GM11168 (cell line): ENCODE measurements around the gene ESR1.
"Not testable (repeated sequence)": the region's sequence is repeated elsewhere in the genome, so short reads cannot be mapped to it uniquely, and the experiment has no call there.

Source experiments
- in situ Hi-C: fragments of 300-500 bp; cut with MboI; formaldehyde crosslinking; loops from one replicate; pipeline ENCODE4 v1.12.0; 2022; ENCODE audit warnings: low sequenced_read_pairs; ENCODE audit not compliant: unreplicated experiment

The ESR1 gene

DNA sequence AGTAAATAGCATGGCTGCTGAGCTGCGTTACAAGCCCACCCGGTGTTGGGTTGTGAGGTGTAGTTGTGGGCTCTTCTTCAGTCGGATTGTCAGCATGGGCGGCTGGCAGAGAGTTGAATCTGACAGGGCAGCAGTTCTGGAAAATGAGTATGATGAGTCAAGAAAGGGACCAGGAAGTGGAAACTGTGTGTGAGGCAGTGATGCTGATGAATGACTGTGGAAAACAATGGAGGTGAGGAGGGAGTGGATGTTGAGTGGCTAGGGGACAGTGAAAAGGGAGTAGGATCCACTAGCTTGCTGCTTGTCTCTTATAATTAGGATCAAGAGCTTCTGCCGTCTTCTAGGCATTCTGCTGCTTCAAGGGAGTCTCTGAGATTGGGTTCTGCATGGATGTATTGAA is 154.3 kb downstream of the ESR1 start:
- in situ Hi-C loops: no loop called here

- in situ Hi-C loops: no loop called here
Observed at GRCh38 chr6:151962246-151962846, 154.9 kb downstream of the ESR1 start.

DNA sequence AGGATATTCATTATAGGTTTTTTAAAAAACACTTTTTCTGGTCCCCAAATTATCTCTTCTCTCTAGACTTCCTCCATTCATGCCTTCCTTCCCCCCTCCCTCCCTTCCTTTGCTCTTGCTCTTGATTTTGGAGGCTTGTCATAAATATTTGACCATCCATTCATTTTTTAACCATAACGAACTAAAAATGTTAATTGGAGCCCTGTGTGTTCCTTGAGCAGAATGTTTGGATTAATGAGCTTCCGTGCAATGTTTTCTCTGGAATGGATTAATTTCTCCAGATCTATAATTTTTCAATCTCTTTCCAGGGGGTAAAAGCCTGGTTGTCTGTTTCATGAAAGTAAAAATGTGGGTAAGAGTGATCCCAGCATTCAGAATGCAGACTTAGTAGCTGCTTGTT is 155.5 kb downstream of the ESR1 start:
- in situ Hi-C loops: no loop called here

DNA sequence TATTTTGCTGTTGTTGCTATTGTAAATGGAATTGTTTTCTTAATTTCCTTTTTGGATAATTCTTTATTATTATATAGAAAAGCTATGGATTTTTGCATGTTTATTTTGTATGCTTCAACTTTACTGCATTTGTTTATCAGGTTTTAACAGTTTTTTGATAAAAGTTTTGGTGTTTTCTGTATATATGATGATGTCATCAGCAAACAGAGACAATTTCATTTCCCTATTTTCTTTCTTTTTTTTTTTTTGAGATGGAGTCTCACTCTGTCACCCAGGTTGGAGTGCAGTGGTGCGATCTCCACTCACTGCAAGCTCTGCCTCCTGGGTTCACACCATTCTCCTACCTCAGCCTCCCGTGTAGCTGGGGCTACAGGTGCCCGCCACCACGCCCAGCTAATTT is 156.9 kb downstream of the ESR1 start:
- in situ Hi-C loops: not testable (repeated sequence)

DNA sequence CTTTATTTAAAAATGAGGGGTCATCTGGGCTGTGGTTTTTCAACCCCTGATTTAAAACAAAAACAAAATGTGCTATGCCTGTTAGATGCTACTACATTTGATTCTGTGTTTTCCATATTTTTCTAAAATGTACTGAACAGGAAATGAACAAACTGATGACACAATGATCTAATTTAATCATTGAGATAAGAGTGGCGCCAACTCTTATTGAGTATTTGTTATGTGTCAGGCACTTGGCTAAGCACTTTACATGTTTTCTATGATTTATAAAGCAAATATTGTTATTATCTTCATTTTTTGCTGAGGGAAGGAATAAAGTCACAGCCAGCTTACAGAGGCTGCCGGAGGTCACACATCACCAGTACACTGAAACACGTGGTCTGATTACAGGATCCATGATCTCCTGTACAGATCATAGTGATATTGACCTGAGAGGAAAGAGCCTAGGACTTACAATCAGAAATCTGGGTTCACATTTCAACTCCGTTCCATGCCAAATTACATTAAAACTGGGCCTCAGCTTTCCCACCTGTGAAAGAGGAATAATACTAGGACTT is 166.7 kb downstream of the ESR1 start:
- in situ Hi-C loops: no loop called here

DNA sequence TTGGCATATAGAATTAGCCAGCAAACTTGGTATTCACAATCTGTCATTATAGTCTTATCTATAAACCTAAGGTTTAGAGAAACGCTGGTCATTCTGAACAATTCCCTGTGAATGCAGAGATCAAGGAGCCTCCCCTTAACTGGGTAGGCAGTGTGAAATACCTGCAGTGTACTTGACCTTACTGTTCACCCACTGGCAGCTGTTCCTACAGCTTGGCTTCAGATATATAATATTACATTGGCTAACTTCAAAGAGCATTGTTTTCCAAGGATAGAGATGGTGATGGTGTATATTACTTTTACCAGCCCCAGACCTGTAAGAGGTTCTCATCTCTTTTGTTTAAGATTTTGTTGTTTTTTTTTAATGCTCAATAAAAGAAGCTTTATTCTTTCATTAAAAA is 168.3 kb downstream of the ESR1 start:
- in situ Hi-C loops: no loop called here

DNA sequence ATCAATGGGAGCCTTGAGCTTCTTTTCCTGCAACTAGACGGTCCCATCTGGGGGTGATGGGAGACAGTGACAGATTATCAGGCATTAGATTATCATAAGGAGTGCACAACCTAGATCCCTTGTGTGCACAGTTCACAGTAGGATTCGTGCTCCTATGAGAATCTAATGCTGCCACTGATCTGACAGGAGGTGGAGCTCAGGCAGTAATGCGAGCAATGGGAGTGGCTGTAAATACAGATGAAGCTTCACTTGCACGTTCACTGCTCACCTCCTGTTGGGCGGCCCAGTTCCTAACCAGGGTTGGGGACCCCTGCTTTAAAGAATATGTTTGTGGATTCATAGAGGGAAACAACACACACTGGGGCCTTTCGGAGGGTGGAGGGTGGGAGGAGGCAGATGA is 180.7 kb downstream of the ESR1 start:
- in situ Hi-C loops: not testable (repeated sequence)

DNA sequence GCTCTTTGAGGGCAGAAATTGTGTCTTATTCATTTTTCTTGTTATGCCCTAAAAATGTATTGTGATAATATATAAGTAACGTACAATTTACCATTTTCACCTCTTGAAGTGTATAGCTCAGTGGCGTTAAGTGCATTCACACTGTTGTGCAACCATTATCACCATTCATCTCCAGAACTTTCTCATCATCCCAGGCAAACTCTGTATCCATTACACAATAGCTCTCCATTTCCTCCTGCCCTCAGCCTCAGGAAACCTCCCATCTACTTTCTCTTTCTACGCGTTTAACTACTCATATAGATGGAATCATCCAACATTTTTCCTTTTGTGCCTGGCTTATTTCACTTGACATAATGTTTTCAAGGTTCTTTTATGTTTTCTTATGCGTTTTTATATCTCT is 184.6 kb downstream of the ESR1 start:
- in situ Hi-C loops: no loop called here

DNA sequence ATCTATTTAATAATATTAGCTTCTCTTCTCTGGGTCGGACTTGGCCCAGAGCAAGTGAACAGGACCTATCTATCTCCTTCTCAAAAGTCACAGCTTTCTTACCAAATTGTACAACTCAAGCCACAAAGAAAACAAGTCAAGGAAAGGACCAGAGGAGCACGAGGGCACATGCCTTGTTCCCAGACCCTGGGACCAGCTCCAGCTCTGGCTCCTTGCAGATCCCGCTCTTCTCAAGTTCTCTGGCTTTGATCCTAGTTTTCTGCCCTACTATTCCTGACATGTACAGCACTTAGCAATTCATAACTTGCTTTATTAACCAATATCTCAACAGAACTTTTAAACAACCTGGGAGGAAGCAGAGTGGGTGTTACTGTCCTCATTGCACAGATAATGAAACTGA is 185.9 kb downstream of the ESR1 start:
- in situ Hi-C loops: no loop called here

- in situ Hi-C loops: no loop called here
Observed at GRCh38 chr6:151998784-151999183, 191.3 kb downstream of the ESR1 start.

GRCh38 chr6:151999194-151999593 is 191.7 kb downstream of the ESR1 start:
- in situ Hi-C loops: no loop called here

DNA sequence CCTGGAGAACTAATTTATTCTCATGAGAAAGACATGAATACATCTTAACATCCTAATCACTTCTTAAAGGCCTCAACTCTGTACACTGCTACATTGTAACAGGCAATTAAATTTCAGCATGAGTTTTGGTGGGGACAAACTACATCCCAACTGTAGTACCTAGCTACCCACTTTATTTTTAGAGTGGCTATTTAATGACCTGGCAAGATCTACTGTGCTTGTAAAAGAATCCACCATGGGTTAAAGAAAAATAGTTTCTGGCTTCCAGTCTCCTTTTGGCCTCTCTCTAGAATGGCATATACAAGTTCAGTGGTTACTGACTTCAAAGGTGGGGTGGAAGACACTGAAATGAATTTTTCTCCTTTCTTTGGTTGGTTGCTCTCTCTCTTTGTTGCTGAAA is 193.9 kb downstream of the ESR1 start:
- in situ Hi-C loops: no loop called here

- in situ Hi-C loops: no loop called here
Observed at GRCh38 chr6:152002306-152002705, 194.8 kb downstream of the ESR1 start.

DNA sequence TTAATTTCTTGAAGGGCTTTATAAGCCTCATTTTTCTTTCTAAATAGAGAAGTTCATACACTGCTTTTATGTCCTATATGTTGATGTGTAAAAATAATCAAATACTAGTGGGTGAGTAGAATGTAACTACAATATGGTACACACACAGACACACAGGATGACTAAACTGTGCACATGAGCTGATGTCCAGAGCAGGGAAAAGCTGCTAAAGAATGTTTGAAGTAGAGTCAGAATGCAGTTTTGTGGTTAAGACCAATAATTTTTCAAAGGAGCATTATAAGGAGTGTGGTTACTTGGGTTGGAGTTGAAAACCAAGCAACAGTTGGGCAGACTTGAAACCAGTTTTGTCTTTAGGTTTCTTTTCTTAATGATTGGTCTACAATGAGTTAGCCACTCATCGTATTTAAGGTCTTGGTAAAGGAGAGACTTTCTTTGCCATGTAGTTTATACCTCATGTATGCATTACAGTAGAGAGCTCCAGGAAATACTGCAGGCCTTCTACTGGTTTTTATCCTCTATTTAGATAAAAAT is 196.6 kb downstream of the ESR1 start:
- in situ Hi-C loops: no loop called here

DNA sequence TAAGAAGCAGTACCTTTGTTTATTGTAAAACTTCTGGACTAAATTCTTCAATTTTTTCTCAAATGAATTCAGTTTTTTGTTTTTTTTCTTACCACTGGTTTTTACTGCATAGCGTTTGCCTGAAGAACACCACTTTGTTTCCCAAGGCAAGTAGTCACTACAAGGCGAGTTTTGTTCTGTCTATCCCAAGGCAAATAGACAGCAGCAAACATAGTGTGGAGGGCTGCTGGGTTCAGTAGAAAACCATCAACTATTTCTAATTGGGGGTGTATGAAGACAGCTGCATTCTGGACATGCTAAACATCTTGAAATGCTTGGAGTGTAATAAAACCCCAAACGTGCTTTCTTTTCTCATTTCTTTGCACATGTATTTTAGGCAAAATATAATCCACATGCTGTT is 197.4 kb downstream of the ESR1 start:
- in situ Hi-C loops: no loop called here

DNA sequence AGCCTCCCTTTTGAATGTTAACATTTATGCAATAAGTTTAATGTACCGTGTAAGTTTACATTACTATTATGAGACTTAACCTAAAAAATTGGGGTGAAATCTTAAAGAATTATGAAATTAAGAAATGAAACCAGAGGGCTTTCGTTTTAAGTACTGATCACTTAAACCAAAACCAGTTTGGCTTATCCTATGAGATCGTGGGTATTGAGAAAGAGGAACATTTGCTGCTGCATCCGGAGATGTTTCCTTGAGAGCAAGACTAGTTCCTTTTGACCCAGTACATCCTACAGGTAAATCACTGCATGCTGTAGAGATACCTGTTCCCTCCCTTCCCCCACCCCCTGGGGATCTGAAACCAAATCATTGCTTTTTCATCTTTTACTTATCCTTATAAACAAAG is 201.3 kb downstream of the ESR1 start:
- in situ Hi-C loops: no loop called here

GRCh38 chr6:152012227-152012626 is 204.7 kb downstream of the ESR1 start:
- in situ Hi-C loops: no loop called here

GRCh38 chr6:152018876-152019275 is 211.4 kb downstream of the ESR1 start:
- in situ Hi-C loops: no loop called here

- in situ Hi-C loops: no loop called here
Observed at GRCh38 chr6:152022303-152022702, 214.8 kb downstream of the ESR1 start.

- in situ Hi-C loops: no loop called here
Observed at GRCh38 chr6:152023613-152024012, 216.1 kb downstream of the ESR1 start.

DNA sequence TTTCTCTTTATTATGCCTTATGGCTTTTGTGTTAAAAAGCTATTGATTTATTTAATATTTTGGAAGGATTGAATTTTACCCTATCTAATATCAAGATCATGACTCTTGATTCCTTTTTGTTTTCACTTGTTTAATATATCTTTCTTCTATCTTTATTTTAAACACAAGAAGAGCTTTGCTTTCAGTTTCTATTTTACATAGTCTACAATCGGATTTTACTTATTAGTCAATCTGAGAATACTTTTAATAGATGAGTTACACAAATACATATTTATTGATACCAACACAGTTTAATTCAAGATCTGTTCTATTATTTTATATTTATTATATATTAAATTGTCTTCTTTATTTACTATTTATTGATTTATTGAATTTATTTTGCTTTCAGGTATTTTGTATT is 218.8 kb downstream of the ESR1 start:
- in situ Hi-C loops: no loop called here

DNA sequence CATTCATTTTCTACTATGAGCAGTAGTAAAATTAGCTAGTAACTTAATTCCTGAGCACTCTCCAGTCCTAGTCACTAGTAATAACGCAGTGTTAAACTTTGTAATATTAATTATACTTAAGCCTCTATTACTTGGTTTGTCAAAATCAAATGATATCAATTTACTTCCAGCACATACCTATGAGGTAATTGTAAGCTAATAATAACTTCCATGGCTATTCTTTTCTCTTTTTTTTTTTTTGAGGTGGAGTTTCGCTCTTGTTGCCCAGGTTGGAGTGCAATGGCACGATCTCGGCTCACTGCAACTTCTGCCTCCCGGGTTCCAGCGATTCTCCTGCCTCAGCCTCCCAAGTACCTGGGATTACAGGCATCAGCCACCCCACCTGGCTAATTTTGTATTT is 219.3 kb downstream of the ESR1 start:
- in situ Hi-C loops: not testable (repeated sequence)
